ENCODE results near the gene IL37. TPM values are rescaled to one million over a fixed set of nuclear protein-coding genes. Genes with fewer than 3 reads are reported as not detected.
"Not testable (repeated sequence)": the region's sequence is repeated elsewhere in the genome, so short reads cannot be mapped to it uniquely, and the experiment has no call there.

The IL37 gene
- total RNA-seq, 1 experiment from 2014 or later: 3.1 TPM

- Histone ChIP-seq H3K36me3 (no peaks in the 10 kb centered on the region), H3K9me3 (no peaks in the 10 kb centered on the region; the same call in 1 of the 2 replicates), H3K4me3 (no peak overlapping the region), H3K27me3 (no peaks in the 10 kb centered on the region)
- no peak for DNase-seq
These were observed 1.4 kb downstream of the IL37 start for GRCh38 chr2:112912403-112912802.

DNA sequence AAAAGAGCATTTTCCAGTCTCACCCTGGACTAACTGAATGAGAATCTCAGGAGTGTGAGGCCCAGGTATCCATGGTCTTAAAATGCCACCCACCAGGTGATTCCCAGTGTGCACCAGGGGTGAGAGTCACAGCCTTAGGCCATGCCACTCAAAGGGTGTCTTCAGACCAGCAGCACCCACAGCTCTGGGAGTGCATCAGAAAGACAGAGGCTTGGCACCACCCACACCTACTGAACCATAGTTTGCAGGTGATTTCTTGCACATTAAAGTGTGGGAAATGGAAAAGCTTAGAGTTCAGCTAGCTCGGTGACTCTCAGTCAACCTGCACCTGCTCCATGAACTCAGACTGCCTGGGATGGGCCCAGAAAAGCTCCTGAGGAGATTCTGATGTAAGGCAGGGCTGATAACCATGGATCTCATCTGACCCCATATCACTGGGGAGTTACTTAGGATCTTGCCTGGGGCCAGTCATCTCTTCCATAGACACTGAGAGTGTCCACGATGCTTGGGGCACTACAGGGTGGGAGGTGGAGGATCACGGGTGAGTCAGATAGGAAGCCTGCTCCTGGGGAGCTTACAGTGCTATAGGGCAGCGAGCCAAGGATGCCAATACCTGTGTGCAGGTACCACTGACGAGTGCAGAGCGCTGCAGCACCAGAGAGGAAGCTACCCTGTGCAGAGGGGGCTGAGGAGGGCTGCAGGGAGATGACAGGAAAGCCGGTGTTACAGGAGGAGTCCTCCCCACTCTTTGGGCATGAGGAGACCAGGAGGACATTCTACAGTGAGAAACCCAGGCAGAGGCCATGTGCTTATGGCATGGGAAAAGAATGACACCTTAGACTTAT lies 4.6 kb downstream of the IL37 start:
- no peaks in the 10 kb centered on the region for H3K36me3 ChIP-seq
- no peaks in the 10 kb centered on the region for H3K27me3 ChIP-seq
- no peak for DNase-seq
- no peaks in the 10 kb centered on the region for H3K9me3 ChIP-seq
- H3K4me3 ChIP-seq: no peak overlapping the region

- H3K36me3 ChIP-seq: no peaks in the 10 kb centered on the region
- no peak for DNase-seq
- no peaks in the 10 kb centered on the region for H3K9me3 ChIP-seq
- no peaks in the 10 kb centered on the region for H3K27me3 ChIP-seq
- H3K4me3 ChIP-seq: no peak overlapping the region
These were observed 5.2 kb downstream of the IL37 start for GRCh38 chr2:112916145-112916571.

- Histone ChIP-seq H3K9me3 (no peaks in the 10 kb centered on the region), H3K27me3 (no peaks in the 10 kb centered on the region), H3K4me3 (no peak overlapping the region), H3K36me3 (no peaks in the 10 kb centered on the region)
- no peak for DNase-seq
These were observed 5.8 kb downstream of the IL37 start for GRCh38 chr2:112916625-112917247.

DNA sequence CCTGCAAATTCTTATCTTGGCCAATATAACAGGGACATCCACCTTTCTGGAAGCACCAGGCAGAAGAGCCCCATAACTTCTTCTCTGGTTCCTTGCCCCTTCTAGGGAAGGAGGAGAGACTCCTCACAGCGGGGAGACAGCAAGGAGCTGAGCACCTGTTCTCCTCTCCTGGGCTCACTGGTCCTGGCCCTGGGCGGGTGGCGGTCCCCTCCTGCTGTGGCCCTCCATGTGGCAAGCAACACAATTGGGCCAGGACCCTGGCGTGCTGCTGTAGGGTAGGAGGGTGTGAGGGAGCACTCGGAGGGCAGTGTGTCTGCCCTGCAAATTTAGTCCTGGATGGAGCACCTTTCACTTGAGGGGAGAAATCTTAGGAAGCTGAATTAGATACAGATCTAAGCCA lies 6.9 kb downstream of the IL37 start:
- no peak for DNase-seq
- H3K27me3 ChIP-seq: no peaks in the 10 kb centered on the region
- no peaks in the 10 kb centered on the region for H3K9me3 ChIP-seq
- H3K4me3 ChIP-seq: no peak overlapping the region
- no peaks in the 10 kb centered on the region for H3K36me3 ChIP-seq

DNA sequence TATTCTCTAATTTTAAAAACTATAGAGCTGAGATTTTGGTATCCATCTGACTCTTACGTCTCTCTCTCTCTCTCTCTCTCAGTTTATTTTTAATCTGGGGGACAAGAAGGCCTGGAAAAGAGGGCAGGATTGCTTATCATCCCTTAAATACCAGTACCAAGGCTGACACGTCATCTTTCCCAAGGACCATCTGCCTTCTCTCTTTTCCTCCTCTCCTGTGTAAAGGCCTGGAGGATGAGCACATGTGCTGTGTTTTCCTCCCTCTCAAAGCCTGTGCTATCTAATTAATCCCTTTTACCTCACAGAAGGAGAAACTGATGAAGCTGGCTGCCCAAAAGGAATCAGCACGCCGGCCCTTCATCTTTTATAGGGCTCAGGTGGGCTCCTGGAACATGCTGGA lies 7.3 kb downstream of the IL37 start:
- H3K4me3 ChIP-seq: no peak overlapping the region
- no peaks in the 10 kb centered on the region for H3K27me3 ChIP-seq
- no peaks in the 10 kb centered on the region for H3K36me3 ChIP-seq
- no peaks in the 10 kb centered on the region for H3K9me3 ChIP-seq
- DNase-seq: no peak

DNA sequence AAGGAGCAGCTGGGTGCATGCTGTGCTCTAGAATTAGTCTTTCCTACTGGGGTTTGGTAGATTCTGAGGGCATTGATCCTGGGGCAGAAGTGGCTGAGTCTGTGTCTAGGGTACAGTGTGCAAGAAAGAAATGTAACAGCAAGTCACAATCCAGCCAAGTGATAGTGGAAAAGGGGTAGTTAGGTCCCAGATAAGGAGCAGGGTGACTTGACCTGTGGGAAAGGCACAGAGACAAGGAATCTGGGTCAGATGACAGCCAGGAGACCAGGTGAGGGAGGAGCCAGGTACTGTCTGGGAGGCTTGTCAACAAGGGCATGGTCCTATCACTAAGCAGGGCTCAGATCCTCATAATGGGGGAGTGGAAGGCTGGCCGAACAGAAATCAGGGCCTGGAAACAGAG lies 8.1 kb downstream of the IL37 start:
- H3K27me3 ChIP-seq: no peaks in the 10 kb centered on the region
- DNase-seq: no peak
- no peak overlapping the region for H3K4me3 ChIP-seq
- H3K36me3 ChIP-seq: no peaks in the 10 kb centered on the region
- H3K9me3 ChIP-seq: no peaks in the 10 kb centered on the region

DNA sequence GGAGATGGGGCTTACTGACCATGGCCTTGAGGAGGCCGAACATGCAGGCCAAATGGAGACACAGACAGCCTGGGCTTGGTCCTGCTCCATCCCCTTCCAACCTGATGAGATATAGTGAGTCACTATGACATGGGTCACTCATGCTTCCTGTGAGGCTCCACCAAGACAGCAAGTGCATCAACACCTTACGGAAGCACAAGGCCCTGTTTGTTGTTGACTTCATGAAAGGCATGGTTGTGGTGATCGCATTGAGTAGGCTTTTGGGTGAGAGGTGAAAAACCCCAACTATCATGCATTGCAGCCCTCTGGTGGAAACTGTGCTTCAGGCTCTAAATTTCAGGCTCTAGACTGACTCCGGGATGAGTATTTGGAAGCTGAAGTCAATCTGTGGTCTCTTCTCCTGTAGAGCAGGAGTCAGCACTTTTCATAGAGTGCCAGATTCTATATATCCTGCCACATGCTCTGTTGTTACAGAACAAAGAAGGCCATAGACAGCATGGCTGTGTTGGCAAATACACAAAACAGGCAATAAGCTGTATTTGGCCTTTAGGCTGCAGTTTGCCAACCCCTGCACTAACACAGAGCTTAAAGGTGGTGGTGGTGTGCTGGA lies 10.1 kb downstream of the IL37 start:
- H3K27me3 ChIP-seq: no peaks in the 10 kb centered on the region
- peak; percentile 53 for DNase-seq

GRCh38 chr2:112921982-112922381 lies 11.0 kb downstream of the IL37 start:
- no peaks in the 10 kb centered on the region for H3K27me3 ChIP-seq
- DNase-seq: no peak
- no peaks in the 10 kb centered on the region for H3K36me3 ChIP-seq
- H3K4me3 ChIP-seq: no peak overlapping the region
- H3K9me3 ChIP-seq: no peaks in the 10 kb centered on the region

More for the DNA sequence above, 10.1 kb downstream of the IL37 start:
- H3K36me3 ChIP-seq: no peaks in the 10 kb centered on the region
- no peak overlapping the region for H3K4me3 ChIP-seq
- H3K9me3 ChIP-seq: no peaks in the 10 kb centered on the region

- Histone ChIP-seq H3K4me3 (no peak overlapping the region), H3K36me3 (no peaks in the 10 kb centered on the region), H3K27me3 (no peaks in the 10 kb centered on the region), H3K9me3 (no peaks in the 10 kb centered on the region)
- no peak for DNase-seq
These were observed 12.4 kb downstream of the IL37 start for GRCh38 chr2:112923237-112923966.

- DNase-seq: no peak
- H3K4me3 ChIP-seq: no peak overlapping the region
- no peaks in the 10 kb centered on the region for H3K9me3 ChIP-seq
- no peaks in the 10 kb centered on the region for H3K27me3 ChIP-seq
- H3K36me3 ChIP-seq: no peaks in the 10 kb centered on the region
These were observed 13.0 kb downstream of the IL37 start for GRCh38 chr2:112923967-112924338.

DNA sequence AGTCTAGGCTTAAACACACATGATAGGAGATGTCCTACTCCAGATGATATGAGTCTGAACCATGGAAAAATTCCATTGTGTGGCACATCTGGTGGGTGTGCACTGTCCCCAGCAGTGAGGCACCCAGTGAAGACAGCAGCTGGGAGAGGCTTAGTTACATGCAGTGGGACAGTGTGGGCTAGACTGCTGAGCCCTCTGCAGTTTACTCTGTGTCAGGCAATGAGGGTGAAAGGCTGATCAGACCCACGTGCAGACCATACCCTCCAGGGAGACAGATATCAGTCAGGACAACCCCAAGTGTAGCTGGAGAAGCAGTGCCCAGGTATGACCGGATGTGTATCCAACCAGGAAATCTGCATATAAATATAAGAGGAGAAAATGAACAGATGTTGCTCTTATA lies 13.4 kb downstream of the IL37 start:
- DNase-seq: no peak
- H3K36me3 ChIP-seq: no peaks in the 10 kb centered on the region
- no peak overlapping the region for H3K4me3 ChIP-seq
- H3K9me3 ChIP-seq: no peaks in the 10 kb centered on the region
- no peaks in the 10 kb centered on the region for H3K27me3 ChIP-seq

- H3K9me3 ChIP-seq: no peaks in the 10 kb centered on the region
- DNase-seq: no peak
- H3K27me3 ChIP-seq: no peaks in the 10 kb centered on the region
- H3K36me3 ChIP-seq: no peaks in the 10 kb centered on the region
- H3K4me3 ChIP-seq: no peak overlapping the region
These were observed 13.9 kb downstream of the IL37 start for GRCh38 chr2:112924821-112925220.

- no peak for DNase-seq
These were observed 15.7 kb downstream of the IL37 start for GRCh38 chr2:112926707-112927106.

DNA sequence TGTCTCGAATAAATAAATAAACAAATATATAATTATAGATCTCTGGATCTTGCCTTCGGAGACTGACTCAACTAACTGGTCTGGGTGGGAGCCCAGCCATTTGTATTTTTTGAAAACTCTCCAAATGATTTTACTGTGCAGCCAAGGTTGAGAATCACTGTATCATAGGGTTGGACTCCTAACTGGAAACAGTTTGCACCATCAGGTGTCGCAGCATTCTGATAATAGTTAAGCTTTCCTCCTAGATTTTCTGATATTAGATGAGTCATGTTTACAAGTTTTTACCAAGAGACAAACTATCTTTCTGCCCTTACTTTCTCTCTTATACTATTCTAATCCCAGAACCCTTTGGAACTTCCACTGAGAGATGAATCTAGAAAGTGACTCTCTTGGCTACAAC lies 16.8 kb downstream of the IL37 start:
- Histone ChIP-seq H3K9me3 (no peaks in the 10 kb centered on the region), H3K27me3 (no peaks in the 10 kb centered on the region), H3K4me3 (no peak overlapping the region), H3K36me3 (no peaks in the 10 kb centered on the region)
- DNase-seq: peak; percentile 64

More at GRCh38 chr2:112926707-112927106, 15.7 kb downstream of the IL37 start:
- no peaks in the 10 kb centered on the region for H3K36me3 ChIP-seq
- H3K9me3 ChIP-seq: no peaks in the 10 kb centered on the region
- H3K4me3 ChIP-seq: no peak overlapping the region
- H3K27me3 ChIP-seq: no peaks in the 10 kb centered on the region

GRCh38 chr2:112933261-112933660 lies 22.3 kb downstream of the IL37 start:
- Histone ChIP-seq H3K27me3 (no peaks in the 10 kb centered on the region), H3K9me3 (no peaks in the 10 kb centered on the region), H3K4me3 (no peak overlapping the region), H3K36me3 (no peaks in the 10 kb centered on the region)
- no peak for DNase-seq

- not testable (repeated sequence) for H3K9me3 ChIP-seq, DNase-seq, H3K36me3 ChIP-seq, H3K4me3 ChIP-seq, H3K27me3 ChIP-seq
These were observed 23.2 kb downstream of the IL37 start for GRCh38 chr2:112934117-112934516.

Data from MG63 (cell line).